GM23248 (cell line): ENCODE results near the gene CCDC192.

Experiments used
- EZH2 ChIP-seq: fragments of 200-600 bp; sonication (generic); IDR thresholded peaks from 2 replicates; pipeline ENCODE4 v1.6.1; 2018; ENCODE audit warnings: antibody characterized with exemption, mild to moderate bottlenecking; ENCODE audit not compliant: insufficient read depth, poor library complexity, severe bottlenecking
- EZH2phosphoT487 ChIP-seq: fragments of 200-600 bp; sonication (generic); IDR thresholded peaks from 2 replicates; pipeline ENCODE4 v1.6.1; 2018; ENCODE audit warnings: antibody characterized with exemption, moderate library complexity, mild to moderate bottlenecking, low read depth; ENCODE audit not compliant: insufficient read depth

DNA sequence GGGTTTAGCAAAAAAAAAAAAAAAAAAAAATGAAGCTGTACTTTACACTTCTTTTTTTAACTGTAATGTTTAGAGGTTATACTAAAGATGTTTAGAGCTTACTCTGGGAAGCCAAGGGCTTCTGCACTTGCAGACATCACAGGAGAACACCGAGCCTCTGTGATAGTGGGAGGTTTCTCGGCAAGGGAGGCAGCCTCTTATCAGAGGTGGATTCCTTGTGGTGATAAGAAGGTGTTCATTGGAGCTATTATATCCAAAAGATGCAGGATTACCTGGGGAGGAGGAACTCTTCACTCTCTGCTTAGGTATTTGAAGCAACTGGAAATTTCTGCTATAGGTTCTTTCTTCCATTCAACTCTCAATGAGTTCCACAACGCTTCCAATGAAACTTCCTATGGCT is 209.2 kb downstream of the CCDC192 start:
- no peak for TF ChIP-seq EZH2
- TF ChIP-seq EZH2phosphoT487, result no peak
